NCI-H446 treated with DMSO at 0.1 percent for 48 hours (cell line): Measurements from ENCODE around the gene ENTPD7.

Experiments used
- DNase-seq: peaks from one replicate; lab custom pipeline; 2025; lab: John Stamatoyannopoulos, UW

Gene ENTPD7

GRCh38 chr10:99748823-99749451 lies 89.6 kb downstream of the ENTPD7 start:
- DNase-seq, result no peak

- no peak for DNase-seq
Observed at GRCh38 chr10:99750641-99751040, 91.3 kb downstream of the ENTPD7 start.

DNA sequence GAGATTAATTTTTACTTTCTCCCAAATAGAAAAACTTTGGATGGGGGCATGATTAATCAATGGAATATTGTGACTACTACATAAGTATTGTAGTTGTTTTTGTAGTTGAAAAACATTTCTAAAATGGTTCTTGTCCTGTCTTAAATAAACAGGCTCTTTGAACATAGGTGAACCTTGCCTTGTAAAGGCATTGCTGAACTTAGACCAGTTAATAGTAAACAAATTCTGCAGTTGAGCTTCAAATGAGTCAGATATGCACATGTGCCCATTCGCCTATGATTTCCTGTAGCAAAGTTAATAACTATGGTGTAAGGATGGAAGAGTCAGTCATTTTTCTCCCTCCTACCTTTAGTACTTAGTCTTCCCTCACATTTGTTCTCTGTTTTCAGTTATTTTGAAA lies 95.4 kb downstream of the ENTPD7 start:
- DNase-seq, result no peak
